Uterus (tissue), 4 donors: ENCODE data around the gene ZGPAT. TPM values are rescaled to one million over a fixed set of nuclear protein-coding genes. Genes with fewer than 3 reads are reported as not detected.

ENCODE experiments used
- DNase-seq, 2 donors: peaks; one replicate each; pipeline ENCODE4 v3.0.0-alpha.2; 2019 to 2020
- H3K27ac ChIP-seq, 2 donors: fragments of 200-600 bp; sonication (generic); 1 replicate in 1 of 2; 2 replicates in 1 of 2; pipeline ENCODE4 v1.5.1; 2016 to 2018
- H3K27me3 ChIP-seq, 2 donors: fragments of 200-600 bp; sonication (generic); one replicate each; pipeline ENCODE4 v1.5.1; 2018 to 2019; ENCODE audit warnings: control low read depth in 1 of 2
- H3K36me3 ChIP-seq, 2 donors: fragments of 200-600 bp; sonication (generic); one replicate each; pipeline ENCODE4 v1.5.1; 2019; ENCODE audit warnings: control low read depth in 1 of 2
- H3K4me1 ChIP-seq, 2 donors: fragments of 200-600 bp; sonication (generic); one replicate each; pipeline ENCODE4 v1.5.1; 2018 to 2019; ENCODE audit warnings: control low read depth in 1 of 2
- H3K4me3 ChIP-seq, 2 donors: fragments of 200-600 bp; sonication (generic); 1 replicate in 1 of 2; 2 replicates in 1 of 2; pipeline ENCODE4 v1.5.1; 2018 to 2019; ENCODE audit warnings: mild to moderate bottlenecking in 1 of 2
- H3K9me3 ChIP-seq, 2 donors: fragments of 200-600 bp; sonication (generic); one replicate each; pipeline ENCODE4 v1.5.1; 2019; ENCODE audit warnings: control low read depth in 1 of 2
- POLR2A ChIP-seq, 2 donors: fragments of 450-650 bp; IDR thresholded peaks; one replicate each; pipeline ENCODE4 v1.6.1; 2016; ENCODE audit warnings: antibody characterized with exemption in 2 of 2, mild to moderate bottlenecking in 1 of 2, moderate library complexity in 1 of 2
- intact Hi-C: fragments of 100-400 bp; cut with DNase I; formaldehyde crosslinking; loops from one replicate; pipeline ENCODE4 v1.15.1; 2023; ENCODE audit warnings: low total_unique reads
- total RNA-seq, 4 donors: library from RNA; depleted of rRNA in 3 of 4; stranded (reverse); fragments of >200 nt in 3 of 4; gene quantifications; one replicate each; pipeline versions ENCODE4 v1.1.0 to v1.2.4, GENCODE V29; 2014 to 2023
- TF ChIP-seq, protein P1 (sequence below), 4 experiments: fragments of 200-600 bp in 2 of 4; fragments of 450-650 bp in 2 of 4; sonication (generic) in 2 of 4; IDR thresholded peaks; one replicate each; pipeline ENCODE4 v1.5.1; 2016 to 2019; ENCODE audit warnings: antibody characterized with exemption in 4 of 4, mild to moderate bottlenecking in 2 of 4, moderate library complexity in 1 of 4
- donor health status: DM: yes; HTN: yes; CAD: no.

Gene ZGPAT
- total RNA-seq, 4 donors from 2014 or later, result 1.5 to 37.9 (median 15.3) TPM

DNA sequence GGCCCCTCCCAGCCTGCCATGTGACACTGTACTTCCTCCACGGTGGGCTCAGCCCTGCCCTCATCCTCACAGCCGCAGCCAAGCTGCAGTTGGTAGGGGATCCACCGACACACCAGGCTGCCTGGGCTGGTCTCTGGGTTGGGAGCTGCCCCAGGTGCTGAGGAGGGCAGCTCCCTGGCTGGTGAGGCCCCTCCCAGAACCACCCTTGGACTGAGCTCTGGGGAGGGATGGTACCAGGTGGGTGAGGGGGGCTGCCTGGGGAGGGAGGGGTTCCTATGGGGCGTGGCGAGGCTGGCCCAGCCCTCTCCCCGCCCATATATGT lies 11.6 kb upstream of the ZGPAT start:
- H3K27me3 ChIP-seq, result no peaks in the 10 kb centered on the region
- H3K9me3 ChIP-seq, result no peaks in the 10 kb centered on the region
- no peak overlapping the region for H3K4me3 ChIP-seq
- TF ChIP-seq POLR2A (IDR thresholded peaks at IDR 0.05), result no peak
- TF ChIP-seq, protein P1, sequence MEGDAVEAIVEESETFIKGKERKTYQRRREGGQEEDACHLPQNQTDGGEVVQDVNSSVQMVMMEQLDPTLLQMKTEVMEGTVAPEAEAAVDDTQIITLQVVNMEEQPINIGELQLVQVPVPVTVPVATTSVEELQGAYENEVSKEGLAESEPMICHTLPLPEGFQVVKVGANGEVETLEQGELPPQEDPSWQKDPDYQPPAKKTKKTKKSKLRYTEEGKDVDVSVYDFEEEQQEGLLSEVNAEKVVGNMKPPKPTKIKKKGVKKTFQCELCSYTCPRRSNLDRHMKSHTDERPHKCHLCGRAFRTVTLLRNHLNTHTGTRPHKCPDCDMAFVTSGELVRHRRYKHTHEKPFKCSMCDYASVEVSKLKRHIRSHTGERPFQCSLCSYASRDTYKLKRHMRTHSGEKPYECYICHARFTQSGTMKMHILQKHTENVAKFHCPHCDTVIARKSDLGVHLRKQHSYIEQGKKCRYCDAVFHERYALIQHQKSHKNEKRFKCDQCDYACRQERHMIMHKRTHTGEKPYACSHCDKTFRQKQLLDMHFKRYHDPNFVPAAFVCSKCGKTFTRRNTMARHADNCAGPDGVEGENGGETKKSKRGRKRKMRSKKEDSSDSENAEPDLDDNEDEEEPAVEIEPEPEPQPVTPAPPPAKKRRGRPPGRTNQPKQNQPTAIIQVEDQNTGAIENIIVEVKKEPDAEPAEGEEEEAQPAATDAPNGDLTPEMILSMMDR (IDR thresholded peaks at IDR 0.05), result no peak
- intact Hi-C loops, result no loop called here
- no peak for DNase-seq
- H3K36me3 ChIP-seq, result no peaks in the 10 kb centered on the region
- no peak overlapping the region for H3K27ac ChIP-seq
- H3K4me1 ChIP-seq, result peaks cover 0 to 8% of the 10 kb centered on the region in 2 donors

DNA sequence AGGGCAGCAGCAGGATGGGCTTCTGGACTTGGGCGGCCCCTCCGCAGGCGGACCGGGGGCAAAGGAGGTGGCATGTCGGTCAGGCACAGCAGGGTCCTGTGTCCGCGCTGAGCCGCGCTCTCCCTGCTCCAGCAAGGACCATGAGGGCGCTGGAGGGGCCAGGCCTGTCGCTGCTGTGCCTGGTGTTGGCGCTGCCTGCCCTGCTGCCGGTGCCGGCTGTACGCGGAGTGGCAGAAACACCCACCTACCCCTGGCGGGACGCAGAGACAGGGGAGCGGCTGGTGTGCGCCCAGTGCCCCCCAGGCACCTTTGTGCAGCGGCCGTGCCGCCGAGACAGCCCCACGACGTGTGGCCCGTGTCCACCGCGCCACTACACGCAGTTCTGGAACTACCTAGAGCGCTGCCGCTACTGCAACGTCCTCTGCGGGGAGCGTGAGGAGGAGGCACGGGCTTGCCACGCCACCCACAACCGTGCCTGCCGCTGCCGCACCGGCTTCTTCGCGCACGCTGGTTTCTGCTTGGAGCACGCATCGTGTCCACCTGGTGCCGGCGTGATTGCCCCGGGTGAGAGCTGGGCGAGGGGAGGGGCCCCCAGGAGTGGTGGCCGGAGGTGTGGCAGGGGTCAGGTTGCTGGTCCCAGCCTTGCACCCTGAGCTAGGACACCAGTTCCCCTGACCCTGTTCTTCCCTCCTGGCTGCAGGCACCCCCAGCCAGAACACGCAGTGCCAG lies 11.0 kb upstream of the ZGPAT start, which contains the start of gene TNFRSF6B:
Gene TNFRSF6B, plus strand, starts transcription at position 25 of the 729 bp plus-strand sequence. Its CDS starts 116 bp downstream, at position 141.
- H3K4me1 ChIP-seq, result peaks cover 0 to 8% of the 10 kb centered on the region in 2 donors
- no peak within 1 kb of the TSS for H3K27ac ChIP-seq
- H3K9me3 ChIP-seq, result no peaks in the 10 kb centered on the region
- no peak within 1 kb of the TSS for H3K4me3 ChIP-seq
- H3K27me3 ChIP-seq, result no peaks in the 10 kb centered on the region
- peak in 1 of 2 donors; percentile 22 for DNase-seq
- intact Hi-C loops, result no loop called here
- no peaks in the 10 kb centered on the region for H3K36me3 ChIP-seq
- no peak for TF ChIP-seq POLR2A (IDR thresholded peaks at IDR 0.05)
- TF ChIP-seq, protein P1 (IDR thresholded peaks at IDR 0.05), result no peak

- intact Hi-C loops, result no loop called here
- no peaks in the 10 kb centered on the region for H3K36me3 ChIP-seq
- H3K27ac ChIP-seq, result no peak overlapping the region
- no peaks in the 10 kb centered on the region for H3K9me3 ChIP-seq
- peaks cover 0 to 8% of the 10 kb centered on the region in 2 donors for H3K4me1 ChIP-seq
- H3K4me3 ChIP-seq, result no peak overlapping the region
- DNase-seq, result peak; percentile 20 to 27
- no peaks in the 10 kb centered on the region for H3K27me3 ChIP-seq
- TF ChIP-seq, protein P1 (IDR thresholded peaks at IDR 0.05), result no peak
- TF ChIP-seq POLR2A (IDR thresholded peaks at IDR 0.05), result no peak
These were observed 10.4 kb upstream of the ZGPAT start for GRCh38 chr20:63697357-63697867.

- H3K36me3 ChIP-seq, result no peaks in the 10 kb centered on the region
- intact Hi-C loops, result no loop called here
These were observed 9.8 kb upstream of the ZGPAT start for GRCh38 chr20:63697868-63698545.

More at GRCh38 chr20:63697868-63698545, 9.8 kb upstream of the ZGPAT start:
- Histone ChIP-seq H3K27ac (no peak overlapping the region), H3K4me3 (no peak overlapping the region), H3K9me3 (no peaks in the 10 kb centered on the region), H3K4me1 (peaks cover 0 to 8% of the 10 kb centered on the region in 2 donors), H3K27me3 (no peaks in the 10 kb centered on the region)
- DNase-seq, result no peak
- TF ChIP-seq POLR2A (IDR thresholded peaks at IDR 0.05), result no peak
- TF ChIP-seq, protein P1 (IDR thresholded peaks at IDR 0.05), result no peak
